ENCODE results near the gene RNF113B. TPM values are rescaled to one million over a fixed set of nuclear protein-coding genes. Genes with fewer than 3 reads are reported as not detected.

Gene RNF113B
- total RNA-seq, 3 donors from 2014 or later, result not detected

DNA sequence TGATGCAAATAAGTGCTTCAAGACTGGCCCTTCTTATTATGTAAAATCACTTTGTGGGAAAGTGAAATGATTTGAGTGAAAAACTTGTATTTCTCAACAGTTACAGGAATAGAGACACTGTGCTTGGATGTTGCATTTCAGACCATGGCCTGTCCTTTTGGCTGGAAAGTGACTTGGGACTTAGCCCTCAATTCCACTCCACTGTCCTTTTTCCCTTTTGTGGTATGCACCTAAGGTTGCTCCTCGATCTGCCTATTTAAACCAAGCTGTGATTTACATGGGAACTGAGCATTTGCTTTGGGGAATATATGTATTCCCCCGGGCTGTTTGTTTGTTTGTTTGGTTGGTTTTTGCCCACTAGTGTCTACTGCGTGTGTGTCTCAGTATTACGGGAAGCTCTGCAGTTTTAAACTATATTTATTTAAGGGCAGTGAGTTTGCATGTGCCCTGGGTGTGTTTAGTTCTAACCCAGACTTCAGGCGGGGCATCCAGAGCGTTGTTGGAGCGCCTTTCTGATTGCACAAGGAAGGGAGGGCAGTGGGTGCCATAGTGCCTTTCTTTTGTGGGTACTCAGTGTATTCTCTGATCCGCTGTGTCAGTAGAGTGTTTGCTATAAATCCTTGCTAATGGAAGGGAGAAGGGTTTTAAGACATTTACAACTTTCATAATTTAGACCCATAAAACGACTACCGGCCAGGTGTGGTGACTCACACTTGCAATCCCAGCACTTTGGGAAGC is 18.2 kb upstream of the RNF113B start:
- Mint-ChIP-seq H3K4me1 (ENCODE audit: low read depth) (no peaks in the 10 kb centered on the region), H3K4me3 (no peak overlapping the region), H3K36me3 (ENCODE audit: insufficient read depth) (no peaks in the 10 kb centered on the region), H3K27me3 (ENCODE audit: low read depth) (peaks cover 4% of the 10 kb centered on the region), H3K9me3 (no peaks in the 10 kb centered on the region)
- DNase-seq, result no peak
- no peak for ATAC-seq

DNA sequence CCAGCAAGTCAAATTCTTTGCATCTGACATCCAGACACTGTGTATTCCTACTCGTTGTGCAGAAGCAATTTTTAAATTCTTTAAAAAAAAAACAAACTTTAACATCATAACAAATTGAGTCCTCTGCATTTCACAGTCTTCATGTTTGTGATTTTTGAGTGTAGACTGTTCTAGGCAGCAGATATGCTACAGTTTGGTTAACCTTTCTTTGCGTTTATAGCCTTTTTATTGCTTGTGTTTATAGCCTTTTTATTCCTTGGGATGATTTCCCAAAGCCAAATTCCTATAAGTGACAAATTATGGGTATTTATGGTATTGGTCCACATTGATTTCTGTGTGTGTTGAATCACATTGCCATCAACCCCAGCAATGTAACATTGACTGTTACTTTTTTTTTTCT is 14.9 kb upstream of the RNF113B start:
- H3K9me3 Mint-ChIP-seq, result no peaks in the 10 kb centered on the region
- H3K36me3 Mint-ChIP-seq (ENCODE audit: insufficient read depth), result no peaks in the 10 kb centered on the region
- no peaks in the 10 kb centered on the region for H3K4me1 Mint-ChIP-seq (ENCODE audit: low read depth)

DNA sequence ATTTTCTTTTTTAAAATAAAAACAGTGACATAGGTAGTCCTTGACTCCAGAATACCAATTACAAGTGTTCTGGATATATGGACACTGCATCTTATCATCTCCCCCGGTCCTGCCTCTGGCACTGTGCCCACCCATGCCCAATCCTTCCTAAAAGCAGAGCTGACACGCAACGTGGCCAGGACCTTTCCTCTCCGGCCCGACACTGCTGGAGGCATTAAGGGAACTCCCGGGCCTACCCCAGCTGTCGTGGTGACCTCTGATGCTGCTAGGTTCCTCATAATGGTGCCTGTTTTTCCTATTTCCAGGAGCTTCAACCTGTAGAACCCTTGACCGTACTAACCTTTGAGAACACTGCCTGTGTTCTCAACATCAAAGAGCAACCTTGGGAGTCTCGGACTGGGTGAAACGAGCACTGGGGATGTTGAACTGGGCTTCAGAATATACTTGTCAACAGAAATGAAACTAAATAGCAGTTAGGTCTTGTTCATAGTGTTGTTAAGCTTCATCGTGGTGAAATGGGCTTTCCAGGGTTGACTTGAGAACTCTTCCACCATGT is 13.9 kb upstream of the RNF113B start:
- Mint-ChIP-seq H3K4me3 (no peak overlapping the region), H3K27me3 (ENCODE audit: low read depth) (peaks cover 2% of the 10 kb centered on the region), H3K9me3 (no peaks in the 10 kb centered on the region)

More for the DNA sequence above, 14.9 kb upstream of the RNF113B start:
- H3K4me3 Mint-ChIP-seq, result no peak overlapping the region
- no peak for DNase-seq
- ATAC-seq, result no peak
- H3K27me3 Mint-ChIP-seq (ENCODE audit: low read depth), result peaks cover 2% of the 10 kb centered on the region

DNA sequence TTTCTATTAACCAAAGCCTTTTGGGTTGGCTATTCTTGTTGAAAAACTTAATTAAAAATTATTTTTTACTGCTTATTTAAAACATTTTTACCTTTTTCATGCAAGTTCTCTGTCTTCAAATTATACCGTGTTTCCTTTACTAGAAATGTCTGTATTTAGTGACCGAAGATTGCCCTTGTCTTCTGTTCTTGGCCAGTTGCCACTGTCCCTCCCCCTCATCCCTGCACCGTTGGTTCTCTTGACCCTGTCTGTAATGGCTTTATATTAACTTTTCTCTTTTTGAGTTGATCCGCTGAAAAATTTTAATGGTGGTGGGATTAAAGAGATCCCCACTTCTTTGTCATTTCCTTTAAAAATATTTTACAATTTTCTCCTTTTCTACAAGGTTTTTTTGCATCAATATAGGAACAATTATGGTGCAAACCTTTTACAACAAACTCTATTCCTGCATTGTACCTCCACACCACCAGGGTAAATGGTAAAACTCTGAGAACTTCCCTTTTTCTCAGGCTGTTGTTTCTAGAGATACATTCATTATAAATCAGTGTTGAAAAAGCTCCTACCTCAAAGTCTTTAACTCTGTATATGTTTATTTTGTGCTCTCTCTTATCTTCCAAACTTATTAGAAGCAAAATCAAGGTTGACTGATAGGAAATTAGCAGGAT is 12.9 kb upstream of the RNF113B start:
- Mint-ChIP-seq H3K4me1 (ENCODE audit: low read depth) (no peaks in the 10 kb centered on the region), H3K36me3 (ENCODE audit: insufficient read depth) (no peaks in the 10 kb centered on the region), H3K4me3 (no peak overlapping the region), H3K27me3 (ENCODE audit: low read depth) (peaks cover 2% of the 10 kb centered on the region), H3K9me3 (no peaks in the 10 kb centered on the region)
- DNase-seq (no peak), ATAC-seq (no peak)

More for the DNA sequence above, 13.9 kb upstream of the RNF113B start:
- H3K4me1 Mint-ChIP-seq (ENCODE audit: low read depth), result no peaks in the 10 kb centered on the region
- no peak for DNase-seq
- no peaks in the 10 kb centered on the region for H3K36me3 Mint-ChIP-seq (ENCODE audit: insufficient read depth)
- no peak for ATAC-seq

DNA sequence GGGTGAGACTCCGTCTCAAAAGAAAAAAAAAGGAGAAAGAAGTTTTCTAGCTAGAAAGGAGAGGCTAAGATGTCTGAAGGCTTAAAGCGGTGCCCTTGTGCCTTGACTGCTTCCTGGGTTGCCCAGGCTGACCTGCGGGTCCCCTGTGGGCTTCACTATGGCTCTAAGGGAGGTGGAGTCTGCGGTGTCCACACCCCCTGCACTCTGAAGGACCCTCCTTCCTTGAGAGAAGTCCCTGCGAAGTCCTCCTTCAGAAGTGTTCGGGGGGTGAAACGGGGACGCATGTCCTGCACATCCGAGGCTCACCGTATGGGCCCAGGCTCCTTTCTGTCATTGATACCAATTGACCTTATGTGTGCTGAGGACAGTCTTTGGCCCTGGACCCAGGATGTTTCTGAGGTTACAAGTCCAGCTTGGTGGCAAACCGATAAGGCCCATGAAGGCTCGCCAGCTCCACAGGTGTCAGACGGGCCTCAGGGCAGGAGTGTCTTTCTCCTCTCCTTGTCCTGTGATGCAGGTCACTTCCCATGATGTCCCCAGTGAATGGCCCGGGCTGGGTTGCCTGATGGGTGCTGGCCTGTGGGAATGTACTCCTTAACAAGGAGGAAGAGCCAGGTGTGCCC is 11.6 kb upstream of the RNF113B start:
- Mint-ChIP-seq H3K27me3 (ENCODE audit: low read depth) (peaks cover 4% of the 10 kb centered on the region), H3K4me1 (ENCODE audit: low read depth) (no peaks in the 10 kb centered on the region), H3K9me3 (no peaks in the 10 kb centered on the region), H3K36me3 (ENCODE audit: insufficient read depth) (no peaks in the 10 kb centered on the region), H3K4me3 (no peak overlapping the region)
- no peak for DNase-seq
- ATAC-seq, result no peak

DNA sequence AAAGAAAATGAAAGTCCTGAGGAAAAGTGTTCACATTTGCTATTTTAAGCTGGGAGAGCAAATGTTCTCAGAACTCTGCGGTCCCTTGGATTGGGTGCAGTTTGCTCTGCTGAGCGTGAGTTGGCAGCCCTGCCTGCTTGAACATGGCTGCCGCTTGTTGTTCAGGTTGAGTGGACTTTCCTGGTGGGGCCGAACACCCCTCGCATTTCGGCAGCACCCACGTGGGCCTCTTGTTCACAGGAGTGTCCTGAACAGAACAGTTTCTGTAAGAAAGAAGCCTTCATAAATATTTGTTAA is 10.8 kb upstream of the RNF113B start:
- Mint-ChIP-seq H3K4me3 (no peak overlapping the region), H3K4me1 (ENCODE audit: low read depth) (no peaks in the 10 kb centered on the region), H3K36me3 (ENCODE audit: insufficient read depth) (no peaks in the 10 kb centered on the region), H3K9me3 (no peaks in the 10 kb centered on the region), H3K27me3 (ENCODE audit: low read depth) (peaks cover 5% of the 10 kb centered on the region)
- ATAC-seq (no peak), DNase-seq (no peak)

DNA sequence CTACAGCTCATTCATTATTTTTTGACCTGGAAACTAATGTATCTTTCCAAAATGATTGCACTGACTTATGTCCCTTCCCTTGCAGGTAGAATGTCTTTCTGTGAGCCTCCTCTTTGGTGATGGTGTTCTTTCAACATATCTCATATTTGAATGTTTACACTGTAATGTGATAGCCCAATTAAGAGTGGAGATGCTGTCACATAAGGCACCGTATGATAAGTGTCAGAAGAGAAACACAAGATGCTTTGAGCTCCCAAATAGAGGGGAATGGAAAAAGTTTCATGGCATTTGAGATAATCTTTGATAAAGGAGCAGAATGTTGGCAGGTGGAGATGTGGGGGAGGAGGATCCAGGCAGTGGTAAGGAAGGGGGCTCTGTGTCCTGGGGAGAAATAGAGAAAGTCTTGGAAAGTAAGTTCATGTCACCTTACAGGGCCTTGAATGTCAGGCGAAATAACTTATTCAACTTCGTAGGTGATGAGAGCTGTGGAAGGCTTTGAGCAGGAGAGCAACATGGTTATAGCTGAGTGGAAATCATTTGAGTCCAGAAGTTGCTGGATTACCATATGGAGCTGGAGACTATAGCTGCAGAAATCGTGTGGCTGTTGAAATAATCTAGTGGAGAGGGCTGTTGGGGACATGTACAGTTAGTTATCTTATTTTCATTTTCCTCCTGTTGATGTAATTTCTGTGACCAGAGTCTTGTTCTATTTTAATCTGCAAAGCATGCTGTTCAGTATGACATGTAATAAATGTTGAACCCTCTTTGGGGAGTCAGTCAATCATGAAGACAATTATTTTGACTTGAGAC is 10.3 kb upstream of the RNF113B start:
- no peak overlapping the region for H3K4me3 Mint-ChIP-seq
- no peaks in the 10 kb centered on the region for H3K9me3 Mint-ChIP-seq
- no peaks in the 10 kb centered on the region for H3K4me1 Mint-ChIP-seq (ENCODE audit: low read depth)
- DNase-seq, result no peak
- peaks cover 5% of the 10 kb centered on the region for H3K27me3 Mint-ChIP-seq (ENCODE audit: low read depth)
- ATAC-seq, result no peak
- no peaks in the 10 kb centered on the region for H3K36me3 Mint-ChIP-seq (ENCODE audit: insufficient read depth)

DNA sequence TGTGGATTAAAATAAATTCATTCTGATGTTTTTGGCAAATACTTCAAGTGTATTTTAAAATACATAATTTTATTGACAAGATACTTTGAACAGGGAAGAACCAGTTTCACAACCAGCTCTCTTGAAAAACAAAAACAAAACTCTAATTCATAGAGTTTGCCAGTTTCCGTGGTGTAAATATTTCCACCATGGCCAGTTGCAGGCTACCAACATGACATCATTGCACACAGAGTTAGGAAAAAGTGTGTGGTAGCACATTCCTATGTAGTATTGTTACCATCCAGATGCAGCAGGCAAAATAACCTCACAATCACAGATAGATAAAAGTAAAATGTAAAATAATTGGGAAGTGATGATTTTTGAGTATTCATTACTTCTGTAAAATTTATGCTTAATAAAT is 7.7 kb upstream of the RNF113B start:
- no peaks in the 10 kb centered on the region for H3K4me1 Mint-ChIP-seq (ENCODE audit: low read depth)
- peaks cover 3% of the 10 kb centered on the region for H3K27me3 Mint-ChIP-seq (ENCODE audit: low read depth)
- ATAC-seq (no peak), DNase-seq (no peak)
- no peaks in the 10 kb centered on the region for H3K36me3 Mint-ChIP-seq (ENCODE audit: insufficient read depth)
- no peaks in the 10 kb centered on the region for H3K9me3 Mint-ChIP-seq
- H3K4me3 Mint-ChIP-seq, result no peak overlapping the region

DNA sequence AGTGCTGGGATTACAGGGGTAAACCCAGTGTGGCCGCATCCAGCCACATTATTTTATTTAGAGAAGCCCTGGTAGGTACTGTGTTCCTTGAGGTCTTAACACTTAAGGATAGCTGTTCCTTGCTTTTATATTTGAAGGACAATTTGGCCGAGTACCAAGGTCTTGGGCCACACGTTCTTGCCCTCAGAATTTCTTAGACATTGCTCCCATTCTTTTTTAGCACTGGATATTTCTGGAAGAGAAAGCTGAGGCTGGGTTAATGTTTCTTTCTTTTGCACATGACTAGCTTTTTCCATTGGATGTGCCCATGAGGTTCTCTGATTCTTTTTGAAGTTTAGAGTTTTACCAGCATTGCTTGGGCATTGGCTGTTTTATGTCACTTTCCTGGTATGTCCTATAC is 5.5 kb upstream of the RNF113B start:
- no peaks in the 10 kb centered on the region for H3K9me3 Mint-ChIP-seq
- H3K27me3 Mint-ChIP-seq (ENCODE audit: low read depth), result peaks cover 4% of the 10 kb centered on the region
- DNase-seq (no peak), ATAC-seq (no peak)
- H3K4me1 Mint-ChIP-seq (ENCODE audit: low read depth), result no peaks in the 10 kb centered on the region
- H3K36me3 Mint-ChIP-seq (ENCODE audit: insufficient read depth), result no peaks in the 10 kb centered on the region
- no peak overlapping the region for H3K4me3 Mint-ChIP-seq

DNA sequence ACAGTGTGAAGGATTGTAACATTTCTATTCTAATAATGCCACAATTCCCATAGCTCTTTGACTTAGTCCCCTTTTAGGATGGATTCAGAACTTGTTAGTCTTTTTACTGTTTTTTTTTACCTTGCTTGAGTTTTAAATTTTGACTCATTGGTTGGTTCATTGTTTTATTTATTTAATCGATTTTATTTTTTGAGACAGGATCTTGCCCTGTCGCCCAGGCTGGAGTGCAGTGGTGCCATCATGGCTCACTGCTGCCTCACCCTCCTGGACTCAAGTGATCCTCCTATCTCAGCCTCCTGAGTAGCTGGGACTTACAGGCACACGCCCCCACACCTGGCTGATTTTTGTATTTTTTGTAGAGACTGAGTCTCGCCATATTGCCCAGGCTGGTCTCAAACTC is 5.1 kb upstream of the RNF113B start:
- no peaks in the 10 kb centered on the region for H3K9me3 Mint-ChIP-seq
- no peak overlapping the region for H3K4me3 Mint-ChIP-seq
- ATAC-seq (no peak), DNase-seq (no peak)
- H3K27me3 Mint-ChIP-seq (ENCODE audit: low read depth), result peaks cover 4% of the 10 kb centered on the region
- H3K4me1 Mint-ChIP-seq (ENCODE audit: low read depth), result no peaks in the 10 kb centered on the region
- no peaks in the 10 kb centered on the region for H3K36me3 Mint-ChIP-seq (ENCODE audit: insufficient read depth)

DNA sequence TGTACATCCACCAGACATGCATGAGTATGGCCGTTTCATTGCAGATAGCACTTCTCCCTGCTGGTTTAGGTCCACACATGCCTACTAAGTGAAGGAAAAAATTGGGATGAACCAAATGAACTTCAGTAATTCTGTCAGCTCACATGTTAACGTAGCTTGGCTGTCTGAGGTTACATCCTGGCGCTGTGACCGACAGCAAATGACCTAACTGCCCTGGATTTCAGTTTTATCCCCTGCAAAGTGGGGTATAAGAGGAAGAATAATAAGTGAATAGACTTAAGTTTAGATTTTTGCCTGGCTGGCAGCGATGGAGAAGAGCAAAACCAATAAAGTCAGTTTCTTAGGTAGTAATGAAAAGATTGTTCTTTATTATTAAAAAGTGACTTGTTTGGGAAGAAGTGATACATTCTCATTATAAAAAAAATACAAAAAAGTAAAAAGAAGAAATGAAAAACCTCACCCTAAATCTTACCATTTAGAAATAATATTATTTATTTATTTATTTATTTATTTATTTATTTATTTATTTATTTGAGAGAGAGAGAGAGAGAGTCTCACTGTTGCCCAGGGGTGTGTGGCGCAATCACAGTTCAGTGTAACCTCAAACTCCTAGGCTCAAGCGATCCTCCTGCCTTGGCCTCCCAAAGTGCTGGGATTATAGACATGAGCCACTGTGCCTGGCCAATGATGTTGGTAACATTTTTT is 4.2 kb upstream of the RNF113B start:
- ATAC-seq (no peak), DNase-seq (no peak)
- Mint-ChIP-seq H3K4me3 (no peak overlapping the region), H3K9me3 (no peaks in the 10 kb centered on the region), H3K27me3 (ENCODE audit: low read depth) (peaks cover 4% of the 10 kb centered on the region), H3K4me1 (ENCODE audit: low read depth) (no peaks in the 10 kb centered on the region), H3K36me3 (ENCODE audit: insufficient read depth) (no peaks in the 10 kb centered on the region)

DNA sequence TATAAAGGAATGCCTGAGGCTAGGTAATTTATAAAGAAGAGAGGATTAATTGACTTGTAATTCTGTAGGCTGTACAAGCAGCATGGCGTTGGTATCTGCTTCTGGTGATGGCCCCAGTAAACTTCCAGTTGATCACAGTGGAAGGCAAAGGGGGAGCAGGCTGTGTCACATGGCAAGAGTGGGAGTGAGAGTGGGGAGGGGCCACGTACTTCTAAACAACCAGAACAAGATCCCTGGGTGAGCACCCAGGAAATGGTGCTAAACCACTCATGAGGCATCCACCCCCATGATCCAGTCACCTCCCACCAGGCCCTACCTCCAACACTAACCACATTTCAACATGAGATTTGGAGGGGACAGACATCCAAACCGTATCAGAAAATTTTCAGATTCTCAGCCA is 3.0 kb upstream of the RNF113B start:
- no peaks in the 10 kb centered on the region for H3K9me3 Mint-ChIP-seq
- DNase-seq, result no peak
- no peaks in the 10 kb centered on the region for H3K4me1 Mint-ChIP-seq (ENCODE audit: low read depth)
- no peak for ATAC-seq
- H3K4me3 Mint-ChIP-seq, result no peak overlapping the region
- H3K27me3 Mint-ChIP-seq (ENCODE audit: low read depth), result peaks cover 4% of the 10 kb centered on the region
- H3K36me3 Mint-ChIP-seq (ENCODE audit: insufficient read depth), result no peaks in the 10 kb centered on the region

DNA sequence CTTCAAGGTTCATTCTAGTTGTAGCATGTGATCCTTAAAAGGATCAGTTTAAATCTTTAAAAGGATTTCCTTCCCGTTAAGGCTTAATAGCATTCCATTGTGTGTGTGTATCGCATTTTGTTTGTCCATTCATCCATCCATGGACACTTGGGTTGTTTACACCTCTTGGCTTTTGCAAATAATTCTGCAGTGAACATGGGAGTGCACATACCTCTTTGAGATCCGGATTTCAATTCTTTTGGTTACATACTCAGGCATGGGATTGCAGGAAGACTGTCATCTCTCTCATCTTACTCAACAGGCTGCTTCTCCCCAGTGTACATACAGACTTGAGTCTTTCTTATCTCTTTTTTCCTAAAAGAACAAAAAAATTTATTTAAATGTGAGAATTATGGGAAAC is 1.2 kb downstream of the RNF113B start:
- Mint-ChIP-seq H3K36me3 (ENCODE audit: insufficient read depth) (no peaks in the 10 kb centered on the region), H3K4me3 (no peak overlapping the region), H3K27me3 (ENCODE audit: low read depth) (peaks cover 14% of the 10 kb centered on the region), H3K4me1 (ENCODE audit: low read depth) (no peaks in the 10 kb centered on the region), H3K9me3 (no peaks in the 10 kb centered on the region)
- ATAC-seq (no peak), DNase-seq (no peak)

DNA sequence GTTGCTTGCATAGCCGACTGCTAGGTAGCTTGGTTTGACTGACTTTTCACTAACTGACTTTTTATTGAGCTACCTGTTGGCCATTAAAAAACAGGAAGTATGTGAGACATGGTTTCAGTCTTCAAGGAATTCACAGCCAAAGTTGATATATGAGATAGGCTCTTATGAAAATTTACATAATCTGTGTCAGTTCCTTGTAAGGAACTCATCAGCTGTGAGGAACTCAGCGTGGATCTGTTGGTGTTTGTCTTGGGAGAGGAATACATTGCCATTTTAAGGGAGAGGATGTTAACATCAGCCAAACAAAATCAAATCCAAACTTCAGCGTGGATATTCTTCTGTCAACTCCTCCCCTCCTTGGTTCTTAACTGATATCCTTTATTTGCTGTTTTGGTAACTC is 2.0 kb downstream of the RNF113B start:
- no peaks in the 10 kb centered on the region for H3K36me3 Mint-ChIP-seq (ENCODE audit: insufficient read depth)
- H3K9me3 Mint-ChIP-seq, result no peaks in the 10 kb centered on the region
- peaks cover 18% of the 10 kb centered on the region for H3K27me3 Mint-ChIP-seq (ENCODE audit: low read depth)
- H3K4me3 Mint-ChIP-seq, result no peak overlapping the region
- DNase-seq (no peak), ATAC-seq (no peak)
- H3K4me1 Mint-ChIP-seq (ENCODE audit: low read depth), result no peaks in the 10 kb centered on the region
